Thymus (tissue), 11 donors: ENCODE results near the gene ADAMTS2. TPM values are rescaled to one million over a fixed set of nuclear protein-coding genes. Genes with fewer than 3 reads are reported as not detected.
A peak's percentile ranks its signal among the peaks of the same experiment; 100 is the strongest.
"Not testable (repeated sequence)": the region's sequence is repeated elsewhere in the genome, so short reads cannot be mapped to it uniquely, and the experiment has no call there.

Experiments
- DNase-seq, 9 donors: peaks; one replicate each; pipeline ENCODE4 v3.0.0-alpha.2; 2013; ENCODE audit warnings: low spot score in 9 of 9, low read depth in 6 of 9, missing footprints in 1 of 9
- H3K27ac ChIP-seq, 2 donors: one replicate each; pipeline ENCODE4 v1.5.1; 2013; ENCODE audit warnings: control low read depth in 1 of 2, low read depth in 1 of 2, low read length in 1 of 2, mild to moderate bottlenecking in 1 of 2, moderate library complexity in 1 of 2
- H3K27me3 ChIP-seq, 2 donors: one replicate each; pipeline ENCODE4 v1.5.1; 2013; ENCODE audit warnings: low read length in 1 of 2; ENCODE audit not compliant: control insufficient read depth in 2 of 2, insufficient read depth in 1 of 2
- H3K36me3 ChIP-seq, 2 donors: one replicate each; pipeline ENCODE4 v1.5.1; 2013; ENCODE audit warnings: low read length in 1 of 2, mild to moderate bottlenecking in 1 of 2, moderate library complexity in 1 of 2; ENCODE audit not compliant: control insufficient read depth in 2 of 2, insufficient read depth in 2 of 2
- H3K4me1 ChIP-seq, 2 donors: one replicate each; pipeline ENCODE4 v1.5.1; 2013; ENCODE audit warnings: low read length in 2 of 2; ENCODE audit not compliant: control insufficient read depth in 2 of 2, insufficient read depth in 2 of 2
- H3K4me3 ChIP-seq, 2 donors: one replicate each; pipeline ENCODE4 v1.5.1; 2013; ENCODE audit warnings: low read length in 2 of 2, control low read depth in 1 of 2, mild to moderate bottlenecking in 1 of 2
- H3K9me3 ChIP-seq, 2 donors: one replicate each; pipeline ENCODE4 v1.5.1; 2013; ENCODE audit warnings: low read length in 1 of 2, mild to moderate bottlenecking in 1 of 2; ENCODE audit not compliant: control insufficient read depth in 2 of 2, insufficient read depth in 1 of 2
- WGBS: extraction: QIAGEN DNeasy Blood & Tissue Kit; methylation state at CpG from one replicate; pipeline ENCODE4 v1.1.7; 2013; 5-methylcytosine and 5-hydroxymethylcytosine counted together
- polyA plus RNA-seq: library from polyadenylated mRNA; stranded (reverse); fragments of 200-250 nt; gene quantifications from one replicate; pipeline ENCODE4 v1.2.3, GENCODE V29; 2013
- total RNA-seq: library from RNA; stranded (reverse); fragments of 120-200 nt; gene quantifications from one replicate; pipeline ENCODE4 v1.2.4, GENCODE V29; 2013
- donor health status: healthy.

ADAMTS2 gene
- total and polyA plus RNA-seq, 2 donors, result 1.3 to 1.4 TPM

- H3K27ac ChIP-seq, H3K36me3 ChIP-seq, H3K4me1 ChIP-seq, H3K27me3 ChIP-seq, H3K4me3 ChIP-seq, DNase-seq: not testable (repeated sequence)
- peaks cover 2 to 22% of the 10 kb centered on the region in 2 donors for H3K9me3 ChIP-seq
- WGBS, result 93% methylated on average over 17 of the region's 17 CpGs
Observed at GRCh38 chr5:179101282-179101681, 244.0 kb downstream of the ADAMTS2 start.

- WGBS, result 89% methylated on average over 2 of the region's 2 CpGs
- no peaks in the 10 kb centered on the region for H3K4me1 ChIP-seq
- peaks cover 0 to 9% of the 10 kb centered on the region in 2 donors for H3K9me3 ChIP-seq
- DNase-seq, result no peak
- H3K4me3 ChIP-seq, result no peak overlapping the region
- H3K27me3 ChIP-seq, result no peaks in the 10 kb centered on the region
- H3K27ac ChIP-seq, result no peak overlapping the region
- no peaks in the 10 kb centered on the region for H3K36me3 ChIP-seq
Observed at GRCh38 chr5:179089502-179089901, 255.8 kb downstream of the ADAMTS2 start.

- 97% methylated on average over 4 of the region's 4 CpGs for WGBS
- Histone ChIP-seq H3K4me3 (no peak overlapping the region), H3K4me1 (no peaks in the 10 kb centered on the region), H3K36me3 (peaks cover 33 to 34% of the 10 kb centered on the region in 2 donors), H3K9me3 (peaks cover 24 to 30% of the 10 kb centered on the region in 2 donors), H3K27ac (no peak overlapping the region), H3K27me3 (no peaks in the 10 kb centered on the region)
- DNase-seq, result no peak
Observed at GRCh38 chr5:179080724-179081123, 264.5 kb downstream of the ADAMTS2 start.

GRCh38 chr5:179079165-179079987, 265.9 kb downstream of the ADAMTS2 start:
- no peak overlapping the region for H3K27ac ChIP-seq
- no peak overlapping the region for H3K4me3 ChIP-seq
- peaks cover 25 to 27% of the 10 kb centered on the region in 2 donors for H3K9me3 ChIP-seq
- H3K4me1 ChIP-seq, result no peaks in the 10 kb centered on the region
- 98% methylated on average over 11 of the region's 11 CpGs for WGBS
- H3K36me3 ChIP-seq, result peaks cover 33 to 34% of the 10 kb centered on the region in 2 donors
- no peak for DNase-seq
- no peaks in the 10 kb centered on the region for H3K27me3 ChIP-seq

GRCh38 chr5:179065703-179066102, 279.6 kb downstream of the ADAMTS2 start:
- WGBS, result 98% methylated on average over 6 of the region's 6 CpGs
- Histone ChIP-seq H3K27me3 (no peaks in the 10 kb centered on the region), H3K9me3 (peaks cover 10 to 46% of the 10 kb centered on the region in 2 donors), H3K4me1 (peaks cover 4 to 5% of the 10 kb centered on the region in 2 donors), H3K4me3 (no peak overlapping the region), H3K36me3 (peaks cover 22% of the 10 kb centered on the region in 2 donors), H3K27ac (no peak overlapping the region)
- DNase-seq, result no peak

- 91% methylated on average over 19 of the region's 19 CpGs for WGBS
- Histone ChIP-seq H3K36me3 (peaks cover 13 to 15% of the 10 kb centered on the region in 2 donors), H3K9me3 (peaks cover 2 to 39% of the 10 kb centered on the region in 2 donors), H3K27me3 (no peaks in the 10 kb centered on the region), H3K4me1 (peaks cover 6 to 10% of the 10 kb centered on the region in 2 donors), H3K4me3 (peak overlapping the region; percentile 75 to 82), H3K27ac (no peak overlapping the region)
- DNase-seq, result no peak
Observed at GRCh38 chr5:179061025-179061424, 284.2 kb downstream of the ADAMTS2 start.

Other genes with a start within 250 kb of the ADAMTS2 start
- 31.5 TPM for gene RUFY1, start 205.1 kb upstream of the ADAMTS2 start, total RNA-seq
- gene RUFY1, start 205.1 kb upstream of the ADAMTS2 start, polyA plus RNA-seq, result 40.9 TPM